ENCODE data around the gene USP7.

DNA sequence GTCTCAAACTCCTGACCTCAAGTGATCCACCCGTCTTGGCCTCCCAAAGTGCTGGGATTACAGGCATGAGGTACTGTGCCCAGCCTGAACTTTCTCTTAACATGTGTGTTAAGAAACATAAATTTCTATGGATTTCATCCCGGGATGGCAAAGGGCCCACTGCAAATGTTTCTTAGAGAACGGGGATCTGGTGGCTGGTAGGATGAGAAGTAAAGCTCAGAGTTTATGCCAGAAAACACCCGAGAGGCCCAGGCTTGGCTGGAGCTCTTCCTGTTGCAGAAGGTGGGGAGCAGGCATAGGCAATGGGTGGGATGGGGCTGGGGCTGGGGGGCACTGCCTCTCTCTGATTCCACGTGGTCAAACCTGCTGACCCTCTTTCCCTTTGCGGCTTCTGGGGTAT lies 89.3 kb downstream of the USP7 start:
- TF ChIP-seq, protein P1, sequence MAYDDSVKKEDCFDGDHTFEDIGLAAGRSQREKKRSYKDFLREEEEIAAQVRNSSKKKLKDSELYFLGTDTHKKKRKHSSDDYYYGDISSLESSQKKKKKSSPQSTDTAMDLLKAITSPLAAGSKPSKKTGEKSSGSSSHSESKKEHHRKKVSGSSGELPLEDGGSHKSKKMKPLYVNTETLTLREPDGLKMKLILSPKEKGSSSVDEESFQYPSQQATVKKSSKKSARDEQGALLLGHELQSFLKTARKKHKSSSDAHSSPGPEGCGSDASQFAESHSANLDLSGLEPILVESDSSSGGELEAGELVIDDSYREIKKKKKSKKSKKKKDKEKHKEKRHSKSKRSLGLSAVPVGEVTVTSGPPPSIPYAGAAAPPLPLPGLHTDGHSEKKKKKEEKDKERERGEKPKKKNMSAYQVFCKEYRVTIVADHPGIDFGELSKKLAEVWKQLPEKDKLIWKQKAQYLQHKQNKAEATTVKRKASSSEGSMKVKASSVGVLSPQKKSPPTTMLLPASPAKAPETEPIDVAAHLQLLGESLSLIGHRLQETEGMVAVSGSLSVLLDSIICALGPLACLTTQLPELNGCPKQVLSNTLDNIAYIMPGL (CRISPR knock-in tag; IDR thresholded peaks at IDR 0.05; ENCODE audit: borderline replicate concordance) = no peak
- TF ChIP-seq, protein P2, sequence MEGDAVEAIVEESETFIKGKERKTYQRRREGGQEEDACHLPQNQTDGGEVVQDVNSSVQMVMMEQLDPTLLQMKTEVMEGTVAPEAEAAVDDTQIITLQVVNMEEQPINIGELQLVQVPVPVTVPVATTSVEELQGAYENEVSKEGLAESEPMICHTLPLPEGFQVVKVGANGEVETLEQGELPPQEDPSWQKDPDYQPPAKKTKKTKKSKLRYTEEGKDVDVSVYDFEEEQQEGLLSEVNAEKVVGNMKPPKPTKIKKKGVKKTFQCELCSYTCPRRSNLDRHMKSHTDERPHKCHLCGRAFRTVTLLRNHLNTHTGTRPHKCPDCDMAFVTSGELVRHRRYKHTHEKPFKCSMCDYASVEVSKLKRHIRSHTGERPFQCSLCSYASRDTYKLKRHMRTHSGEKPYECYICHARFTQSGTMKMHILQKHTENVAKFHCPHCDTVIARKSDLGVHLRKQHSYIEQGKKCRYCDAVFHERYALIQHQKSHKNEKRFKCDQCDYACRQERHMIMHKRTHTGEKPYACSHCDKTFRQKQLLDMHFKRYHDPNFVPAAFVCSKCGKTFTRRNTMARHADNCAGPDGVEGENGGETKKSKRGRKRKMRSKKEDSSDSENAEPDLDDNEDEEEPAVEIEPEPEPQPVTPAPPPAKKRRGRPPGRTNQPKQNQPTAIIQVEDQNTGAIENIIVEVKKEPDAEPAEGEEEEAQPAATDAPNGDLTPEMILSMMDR (IDR thresholded peaks at IDR 0.05) = no peak
- TF ChIP-seq POLR2A (IDR thresholded peaks at IDR 0.05; ENCODE audit: low read length) (no peak), CEBPB (IDR thresholded peaks at IDR 0.05) (no peak), RCOR1 (IDR thresholded peaks at IDR 0.05; ENCODE audit: low read depth, low read length) (no peak), EP300 (IDR thresholded peaks at IDR 0.05) (no peak), CHD2 (IDR thresholded peaks at IDR 0.05; ENCODE audit: low read length, partially characterized antibody) (no peak), JUNB (IDR thresholded peaks at IDR 0.05) (no peak)
- TF ChIP-seq, protein P3, sequence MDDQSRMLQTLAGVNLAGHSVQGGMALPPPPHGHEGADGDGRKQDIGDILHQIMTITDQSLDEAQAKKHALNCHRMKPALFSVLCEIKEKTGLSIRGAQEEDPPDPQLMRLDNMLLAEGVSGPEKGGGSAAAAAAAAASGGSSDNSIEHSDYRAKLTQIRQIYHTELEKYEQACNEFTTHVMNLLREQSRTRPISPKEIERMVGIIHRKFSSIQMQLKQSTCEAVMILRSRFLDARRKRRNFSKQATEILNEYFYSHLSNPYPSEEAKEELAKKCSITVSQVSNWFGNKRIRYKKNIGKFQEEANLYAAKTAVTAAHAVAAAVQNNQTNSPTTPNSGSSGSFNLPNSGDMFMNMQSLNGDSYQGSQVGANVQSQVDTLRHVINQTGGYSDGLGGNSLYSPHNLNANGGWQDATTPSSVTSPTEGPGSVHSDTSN (IDR thresholded peaks at IDR 0.05) = no peak
- TF ChIP-seq, protein P4, sequence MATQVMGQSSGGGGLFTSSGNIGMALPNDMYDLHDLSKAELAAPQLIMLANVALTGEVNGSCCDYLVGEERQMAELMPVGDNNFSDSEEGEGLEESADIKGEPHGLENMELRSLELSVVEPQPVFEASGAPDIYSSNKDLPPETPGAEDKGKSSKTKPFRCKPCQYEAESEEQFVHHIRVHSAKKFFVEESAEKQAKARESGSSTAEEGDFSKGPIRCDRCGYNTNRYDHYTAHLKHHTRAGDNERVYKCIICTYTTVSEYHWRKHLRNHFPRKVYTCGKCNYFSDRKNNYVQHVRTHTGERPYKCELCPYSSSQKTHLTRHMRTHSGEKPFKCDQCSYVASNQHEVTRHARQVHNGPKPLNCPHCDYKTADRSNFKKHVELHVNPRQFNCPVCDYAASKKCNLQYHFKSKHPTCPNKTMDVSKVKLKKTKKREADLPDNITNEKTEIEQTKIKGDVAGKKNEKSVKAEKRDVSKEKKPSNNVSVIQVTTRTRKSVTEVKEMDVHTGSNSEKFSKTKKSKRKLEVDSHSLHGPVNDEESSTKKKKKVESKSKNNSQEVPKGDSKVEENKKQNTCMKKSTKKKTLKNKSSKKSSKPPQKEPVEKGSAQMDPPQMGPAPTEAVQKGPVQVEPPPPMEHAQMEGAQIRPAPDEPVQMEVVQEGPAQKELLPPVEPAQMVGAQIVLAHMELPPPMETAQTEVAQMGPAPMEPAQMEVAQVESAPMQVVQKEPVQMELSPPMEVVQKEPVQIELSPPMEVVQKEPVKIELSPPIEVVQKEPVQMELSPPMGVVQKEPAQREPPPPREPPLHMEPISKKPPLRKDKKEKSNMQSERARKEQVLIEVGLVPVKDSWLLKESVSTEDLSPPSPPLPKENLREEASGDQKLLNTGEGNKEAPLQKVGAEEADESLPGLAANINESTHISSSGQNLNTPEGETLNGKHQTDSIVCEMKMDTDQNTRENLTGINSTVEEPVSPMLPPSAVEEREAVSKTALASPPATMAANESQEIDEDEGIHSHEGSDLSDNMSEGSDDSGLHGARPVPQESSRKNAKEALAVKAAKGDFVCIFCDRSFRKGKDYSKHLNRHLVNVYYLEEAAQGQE (IDR thresholded peaks at IDR 0.05) = no peak

Data from A549 (cell line).